Kidney epithelial cell (primary cell): ENCODE data around the gene AGPAT4. TPM values are rescaled to one million over a fixed set of nuclear protein-coding genes. Genes with fewer than 3 reads are reported as not detected.

Source experiments
- DNase-seq: peaks from one replicate; pipeline ENCODE4 v3.0.0-alpha.2; 2010; ENCODE audit warnings: low read depth
- H3K27me3 ChIP-seq: 2 replicates; pipeline ENCODE4 v1.6.0; 2011; ENCODE audit warnings: low read length; ENCODE audit not compliant: control insufficient read depth, insufficient read depth
- H3K36me3 ChIP-seq: 2 replicates; pipeline ENCODE4 v1.5.1; 2011; ENCODE audit warnings: low read length; ENCODE audit not compliant: control insufficient read depth, insufficient read depth
- H3K4me3 ChIP-seq: 2 replicates; pipeline ENCODE4 v1.5.1; 2011; ENCODE audit warnings: low read depth, mild to moderate bottlenecking, control low read depth, low read length
- CTCF ChIP-seq: IDR thresholded peaks from 2 replicates; pipeline ENCODE4 v1.5.1; 2011; ENCODE audit warnings: mild to moderate bottlenecking, moderate library complexity, low read length, control low read depth, inconsistent platforms; ENCODE audit not compliant: insufficient read depth, poor library complexity, severe bottlenecking
- total RNA-seq: library from RNA; depleted of rRNA; stranded (reverse); fragments of >200 nt; gene quantifications from 2 replicates; pipeline ENCODE4 v1.2.3, GENCODE V29; 2015

The AGPAT4 gene
- total RNA-seq, 1 donor from 2014 or later, result 9.6 TPM

- Histone ChIP-seq H3K36me3 (no peaks in the 10 kb centered on the region), H3K27me3 (no peaks in the 10 kb centered on the region), H3K4me3 (no peak overlapping the region)
- DNase-seq, result no peak
- TF ChIP-seq CTCF, result no peak
Observed at GRCh38 chr6:161274898-161275297, 1.0 kb upstream of the AGPAT4 start.

- Histone ChIP-seq H3K27me3 (no peaks in the 10 kb centered on the region), H3K4me3 (peak overlapping the region; percentile 78), H3K36me3 (no peaks in the 10 kb centered on the region)
- TF ChIP-seq CTCF, result no peak
- no peak for DNase-seq
Observed at GRCh38 chr6:161274488-161274858, 612 bp upstream of the AGPAT4 start.

- no peaks in the 10 kb centered on the region for H3K27me3 ChIP-seq
- no peak for TF ChIP-seq CTCF
- H3K36me3 ChIP-seq, result no peaks in the 10 kb centered on the region
- no peak for DNase-seq
- H3K4me3 ChIP-seq, result peak overlapping the region; percentile 78
Observed at GRCh38 chr6:161273274-161273751, 548 bp downstream of the AGPAT4 start.

- no peak for DNase-seq
- no peak for TF ChIP-seq CTCF
- Histone ChIP-seq H3K4me3 (peak overlapping the region; percentile 78), H3K27me3 (no peaks in the 10 kb centered on the region), H3K36me3 (no peaks in the 10 kb centered on the region)
Observed at GRCh38 chr6:161272635-161273273, 1.1 kb downstream of the AGPAT4 start.

- H3K27me3 ChIP-seq, result no peaks in the 10 kb centered on the region
- H3K36me3 ChIP-seq, result no peaks in the 10 kb centered on the region
- H3K4me3 ChIP-seq, result no peak overlapping the region
- TF ChIP-seq CTCF, result no peak
- no peak for DNase-seq
Observed at GRCh38 chr6:161271343-161272030, 2.4 kb downstream of the AGPAT4 start.
